GM23248 (cell line): ENCODE data around the gene MYRFL. TPM values are rescaled to one million over a fixed set of nuclear protein-coding genes. Genes with fewer than 3 reads are reported as not detected.

Experiments used
- DNase-seq: peaks from one replicate; pipeline ENCODE4 v3.0.0-alpha.2; 2015
- H2AFZ ChIP-seq: fragments of 200-600 bp; sonication (generic); 2 replicates; pipeline ENCODE4 v1.6.1; 2016; ENCODE audit warnings: antibody characterized with exemption
- H3F3A ChIP-seq: fragments of 200-600 bp; sonication (generic); 2 replicates; pipeline ENCODE4 v1.6.1; 2016; ENCODE audit warnings: mild to moderate bottlenecking, antibody characterized with exemption, mixed run types; ENCODE audit not compliant: insufficient read depth
- H3K27ac ChIP-seq: fragments of 200-600 bp; sonication (generic); 2 replicates; pipeline ENCODE4 v1.5.1; 2016; ENCODE audit warnings: mild to moderate bottlenecking
- H3K27me3 ChIP-seq: fragments of 200-600 bp; sonication (generic); replicated peaks from 2 replicates; pipeline ENCODE4 v1.6.1; 2016; ENCODE audit warnings: mild to moderate bottlenecking; ENCODE audit not compliant: insufficient read depth
- H3K36me3 ChIP-seq: fragments of 200-600 bp; sonication (generic); 2 replicates; pipeline ENCODE4 v1.6.1; 2016; ENCODE audit warnings: low read depth, mild to moderate bottlenecking
- H3K4me1 ChIP-seq: fragments of 200-600 bp; sonication (generic); 2 replicates; pipeline ENCODE4 v1.6.1; 2016; ENCODE audit warnings: mild to moderate bottlenecking; ENCODE audit not compliant: insufficient read depth
- H3K4me2 ChIP-seq: fragments of 200-600 bp; sonication (generic); one replicate; pipeline ENCODE4 v1.6.1; 2016; ENCODE audit warnings: mild to moderate bottlenecking; ENCODE audit not compliant: unreplicated experiment
- H3K4me3 ChIP-seq: fragments of 200-600 bp; sonication (generic); 2 replicates; pipeline ENCODE4 v1.5.1; 2016; ENCODE audit warnings: mild to moderate bottlenecking
- H3K79me2 ChIP-seq: fragments of 200-600 bp; sonication (generic); 2 replicates; pipeline ENCODE4 v1.6.1; 2016; ENCODE audit warnings: mild to moderate bottlenecking; ENCODE audit not compliant: insufficient read depth
- H3K9ac ChIP-seq: fragments of 200-600 bp; sonication (generic); 2 replicates; pipeline ENCODE4 v1.6.1; 2016; ENCODE audit warnings: mild to moderate bottlenecking
- H3K9me2 ChIP-seq: fragments of 200-600 bp; sonication (generic); 2 replicates; pipeline ENCODE4 v1.6.1; 2016; ENCODE audit warnings: mixed run types, mild to moderate bottlenecking, moderate library complexity; ENCODE audit not compliant: insufficient read depth
- H3K9me3 ChIP-seq: fragments of 200-600 bp; sonication (generic); one replicate; pipeline ENCODE4 v1.6.1; 2017; ENCODE audit warnings: low read depth
- H4K20me1 ChIP-seq: fragments of 200-600 bp; sonication (generic); 2 replicates; pipeline ENCODE4 v1.6.0; 2016; ENCODE audit not compliant: insufficient read depth
- EZH2 ChIP-seq: fragments of 200-600 bp; sonication (generic); IDR thresholded peaks from 2 replicates; pipeline ENCODE4 v1.6.1; 2018; ENCODE audit warnings: antibody characterized with exemption, mild to moderate bottlenecking; ENCODE audit not compliant: insufficient read depth, poor library complexity, severe bottlenecking
- EZH2phosphoT487 ChIP-seq: fragments of 200-600 bp; sonication (generic); IDR thresholded peaks from 2 replicates; pipeline ENCODE4 v1.6.1; 2018; ENCODE audit warnings: antibody characterized with exemption, moderate library complexity, mild to moderate bottlenecking, low read depth; ENCODE audit not compliant: insufficient read depth
- WGBS, 2 experiments: methylation state at CpG; one replicate each; pipeline ENCODE4 v1.1.6; 2015 to 2017; ENCODE audit warnings: low lambda C conversion rate in 2 of 2, low coverage in 1 of 2; ENCODE audit errors: missing lambda C conversion rate in 2 of 2; 5-methylcytosine and 5-hydroxymethylcytosine counted together
- in situ Hi-C: fragments of 300-500 bp; cut with MboI; formaldehyde crosslinking; loops from 2 replicates; pipeline ENCODE4 v1.15.0; 2020
- polyA plus RNA-seq: library from polyadenylated mRNA; unstranded; fragments of >200 nt; fragmentation: Nextera tagmentation; extraction: Ambion mirVana; gene quantifications from 2 replicates; pipeline ENCODE4 v1.2.1, GENCODE V29; 2016
- total RNA-seq: library from RNA; depleted of rRNA; stranded (reverse); fragments of >200 nt; shearing (Covaris generic); gene quantifications from 2 replicates; pipeline ENCODE4 v1.2.3, GENCODE V29; 2014

The MYRFL gene
- total and polyA plus RNA-seq, 2 experiments from 2014 or later, result not detected

- Histone ChIP-seq H4K20me1 (no peaks in the 10 kb centered on the region), H3F3A (no peaks in the 10 kb centered on the region), H3K27ac (no peak overlapping the region), H3K4me2 (no peak overlapping the region), H3K9ac (no peak overlapping the region), H3K4me1 (no peaks in the 10 kb centered on the region), H3K79me2 (no peaks in the 10 kb centered on the region), H3K36me3 (no peaks in the 10 kb centered on the region), H2AFZ (no peak overlapping the region), H3K4me3 (no peak overlapping the region), H3K9me3 (no peaks in the 10 kb centered on the region), H3K9me2 (no peaks in the 10 kb centered on the region), H3K27me3 (no peaks in the 10 kb centered on the region)
- no peak for DNase-seq
- WGBS, 2 experiments, result 53 to 66% methylated on average over 6 of the region's 6 CpGs
- TF ChIP-seq EZH2 (no peak), EZH2phosphoT487 (no peak)
- in situ Hi-C loops, result no loop called here
Observed at GRCh38 chr12:69994724-69995173, 169.7 kb downstream of the MYRFL start.

- no peaks in the 10 kb centered on the region for H3K27me3 ChIP-seq
- no peaks in the 10 kb centered on the region for H3K79me2 ChIP-seq
- in situ Hi-C loops, result no loop called here
- WGBS, 2 experiments, result 78 to 81% methylated on average over 2 of the region's 2 CpGs
- H3K9me3 ChIP-seq, result no peaks in the 10 kb centered on the region
- TF ChIP-seq EZH2phosphoT487 (no peak), EZH2 (no peak)
- no peak for DNase-seq
- H4K20me1 ChIP-seq, result no peaks in the 10 kb centered on the region
- no peaks in the 10 kb centered on the region for H3F3A ChIP-seq
- no peak overlapping the region for H3K9ac ChIP-seq
- H3K9me2 ChIP-seq, result no peaks in the 10 kb centered on the region
- no peak overlapping the region for H3K4me2 ChIP-seq
- H3K36me3 ChIP-seq, result no peaks in the 10 kb centered on the region
- no peak overlapping the region for H3K4me3 ChIP-seq
- no peak overlapping the region for H3K27ac ChIP-seq
- no peaks in the 10 kb centered on the region for H3K4me1 ChIP-seq
- no peak overlapping the region for H2AFZ ChIP-seq
Observed at GRCh38 chr12:69996241-69996640, 171.2 kb downstream of the MYRFL start.

DNA sequence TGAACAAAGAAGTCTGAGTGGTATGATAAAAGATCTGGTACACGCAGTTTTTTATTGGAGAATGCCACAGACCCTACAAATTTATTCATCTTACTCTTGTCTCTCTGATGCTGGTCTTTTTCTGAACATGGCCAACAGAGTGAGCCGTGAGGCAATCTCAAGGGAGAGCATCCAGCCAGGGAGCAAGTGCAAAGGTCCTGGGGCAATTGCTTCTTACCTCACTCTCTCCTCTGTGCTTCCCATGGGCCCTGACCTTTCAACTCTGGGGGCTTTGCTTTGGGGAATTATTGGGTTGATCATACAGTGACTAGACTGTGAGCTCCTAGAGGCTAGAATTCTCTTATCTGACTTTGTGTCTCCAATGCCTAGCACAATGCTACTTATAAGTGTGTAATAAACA is 171.7 kb downstream of the MYRFL start:
- H3K36me3 ChIP-seq, result no peaks in the 10 kb centered on the region
- in situ Hi-C loops, result no loop called here
- H2AFZ ChIP-seq, result no peak overlapping the region
- no peaks in the 10 kb centered on the region for H3K79me2 ChIP-seq
- no peaks in the 10 kb centered on the region for H3K4me1 ChIP-seq
- no peak overlapping the region for H3K9ac ChIP-seq
- no peaks in the 10 kb centered on the region for H3F3A ChIP-seq
- WGBS, 2 experiments, result 62 to 70% methylated on average over 2 of the region's 2 CpGs
- H4K20me1 ChIP-seq, result no peaks in the 10 kb centered on the region
- no peak overlapping the region for H3K27ac ChIP-seq
- H3K27me3 ChIP-seq, result no peaks in the 10 kb centered on the region
- H3K9me2 ChIP-seq, result no peaks in the 10 kb centered on the region
- H3K9me3 ChIP-seq, result no peaks in the 10 kb centered on the region
- TF ChIP-seq EZH2 (no peak), EZH2phosphoT487 (no peak)
- H3K4me3 ChIP-seq, result no peak overlapping the region
- DNase-seq, result no peak
- H3K4me2 ChIP-seq, result no peak overlapping the region

GRCh38 chr12:69998011-69998410 is 173.0 kb downstream of the MYRFL start:
- Histone ChIP-seq H3K27ac (no peak overlapping the region), H3K4me3 (no peak overlapping the region), H3F3A (no peaks in the 10 kb centered on the region), H3K79me2 (no peaks in the 10 kb centered on the region), H3K4me2 (no peak overlapping the region), H3K9me2 (no peaks in the 10 kb centered on the region), H3K27me3 (no peaks in the 10 kb centered on the region), H4K20me1 (no peaks in the 10 kb centered on the region), H2AFZ (no peak overlapping the region), H3K9me3 (no peaks in the 10 kb centered on the region), H3K4me1 (no peaks in the 10 kb centered on the region), H3K36me3 (no peaks in the 10 kb centered on the region), H3K9ac (no peak overlapping the region)
- 77 to 84% methylated on average over 11 of the region's 11 CpGs for WGBS, 2 experiments
- in situ Hi-C loops, result no loop called here
- TF ChIP-seq EZH2phosphoT487, result no peak
- no peak for TF ChIP-seq EZH2
- no peak for DNase-seq

DNA sequence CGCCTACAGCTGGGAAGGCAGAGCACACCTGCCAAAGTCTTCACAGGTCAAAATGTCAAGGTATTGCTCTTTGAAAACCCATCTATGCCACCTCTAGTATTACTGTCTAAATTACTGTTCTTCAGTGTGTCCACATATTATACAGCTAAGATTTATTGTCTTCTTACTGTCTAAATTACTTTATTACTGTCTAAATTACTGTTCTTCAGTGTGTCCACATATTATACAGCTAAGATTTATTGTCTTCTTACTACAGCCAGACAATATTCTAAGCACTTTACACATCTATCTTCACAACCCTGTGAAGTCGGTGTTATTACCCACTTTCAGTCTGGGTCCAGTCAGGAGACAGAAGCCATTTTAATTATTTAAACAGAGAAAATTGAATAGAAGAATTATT is 173.9 kb downstream of the MYRFL start:
- Histone ChIP-seq H2AFZ (no peak overlapping the region), H3K27me3 (no peaks in the 10 kb centered on the region), H3K4me1 (no peaks in the 10 kb centered on the region), H3K27ac (no peak overlapping the region), H3K9ac (no peak overlapping the region), H3K36me3 (no peaks in the 10 kb centered on the region), H3F3A (no peaks in the 10 kb centered on the region), H3K4me2 (no peak overlapping the region), H3K79me2 (no peaks in the 10 kb centered on the region), H3K4me3 (no peak overlapping the region), H4K20me1 (no peaks in the 10 kb centered on the region), H3K9me2 (no peaks in the 10 kb centered on the region), H3K9me3 (no peaks in the 10 kb centered on the region)
- TF ChIP-seq EZH2 (no peak), EZH2phosphoT487 (no peak)
- 89 to 94% methylated on average over 2 of the region's 2 CpGs for WGBS, 2 experiments
- in situ Hi-C loops, result no loop called here
- DNase-seq, result no peak
